GM18867 (cell line): Measurements from ENCODE around the gene MINDY3.
A peak's percentile ranks its signal among the peaks of the same experiment; 100 is the strongest.
"Not testable (repeated sequence)": the region's sequence is repeated elsewhere in the genome, so short reads cannot be mapped to it uniquely, and the experiment has no call there.

ENCODE experiments used
- ATAC-seq: cut with Tn5 transposase; IDR thresholded peaks from one replicate; pipeline ENCODE4 v1.9.1; 2021; ENCODE audit warnings: mild to moderate bottlenecking, moderate library complexity; ENCODE audit not compliant: unreplicated experiment

The MINDY3 gene

DNA sequence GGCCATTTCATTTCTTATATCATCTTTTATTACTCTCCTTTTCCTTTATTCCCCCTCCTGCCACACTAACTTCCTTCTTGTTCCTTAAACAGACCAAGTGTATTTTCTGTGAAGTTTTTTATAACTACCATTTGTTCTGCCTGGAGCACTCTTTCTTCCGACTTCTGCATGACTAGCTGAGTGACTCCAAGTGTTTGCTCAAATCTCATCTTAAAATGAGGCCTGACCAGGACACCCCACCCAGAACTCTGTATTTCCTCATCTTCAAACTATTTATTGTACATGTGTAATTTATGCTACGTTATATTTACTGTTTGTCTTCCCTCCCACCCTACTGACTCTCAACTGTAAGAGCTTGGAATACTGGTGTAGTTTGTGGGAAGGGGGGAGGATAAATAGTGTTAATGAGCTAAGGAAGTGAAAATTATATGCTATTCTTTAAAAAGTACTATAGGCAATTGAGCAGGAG, 3.2 kb downstream of the MINDY3 start:
- ATAC-seq = no peak

DNA sequence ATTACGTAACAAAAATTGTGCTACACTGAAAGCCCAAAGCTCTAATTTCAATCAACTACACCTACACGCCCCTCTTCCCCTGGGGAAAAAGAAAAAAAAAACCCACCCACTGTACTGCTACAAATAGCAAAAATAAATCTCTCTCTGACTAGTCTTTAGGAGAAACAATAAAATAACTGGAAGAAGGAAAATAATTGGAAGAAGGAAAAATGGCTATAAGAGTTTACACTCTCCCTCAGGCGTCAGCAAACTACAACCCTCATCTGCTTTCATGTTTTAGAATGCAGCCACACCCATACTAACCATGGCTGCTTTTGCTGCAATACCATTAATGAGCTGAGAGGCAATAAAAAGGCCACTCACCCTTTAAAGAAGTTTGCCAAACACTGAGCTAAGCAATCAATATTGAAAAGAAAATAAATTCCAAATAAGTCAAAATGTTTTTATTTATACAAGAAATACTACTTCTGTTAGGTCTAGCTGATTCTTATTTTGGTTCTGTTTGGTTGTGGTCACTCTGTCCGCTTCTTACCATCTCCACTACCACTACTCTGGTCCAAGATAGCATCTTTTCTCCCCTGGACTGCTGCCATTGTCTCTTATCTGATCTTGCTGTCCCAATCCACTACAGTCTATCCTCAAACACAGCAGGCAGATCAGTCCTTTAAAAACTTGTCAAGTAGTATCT, 3.8 kb downstream of the MINDY3 start:
- ATAC-seq = no peak

DNA sequence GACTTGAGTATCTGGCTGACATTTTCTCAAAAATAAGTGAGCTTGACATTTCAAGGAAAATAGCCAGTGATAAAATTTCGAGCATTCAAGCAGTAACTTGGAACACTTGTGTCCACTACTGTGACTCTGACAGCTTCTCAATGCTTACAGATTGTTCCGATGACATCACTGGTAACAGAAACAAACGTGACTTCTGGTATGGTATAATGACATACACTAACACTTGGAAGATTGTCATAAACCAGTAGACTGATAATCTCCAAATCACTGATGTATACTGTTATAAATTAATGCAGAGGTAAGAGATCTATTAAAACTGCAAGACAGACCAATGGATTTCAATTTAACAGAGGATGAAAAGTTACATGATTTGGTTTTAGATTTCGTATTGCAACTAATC, 6.5 kb downstream of the MINDY3 start:
- no peak for ATAC-seq

- no peak for ATAC-seq
Measured at GRCh38 chr10:15852111-15852557, 8.2 kb downstream of the MINDY3 start.

- ATAC-seq = not testable (repeated sequence)
Measured at GRCh38 chr10:15850337-15850978, 9.8 kb downstream of the MINDY3 start.

DNA sequence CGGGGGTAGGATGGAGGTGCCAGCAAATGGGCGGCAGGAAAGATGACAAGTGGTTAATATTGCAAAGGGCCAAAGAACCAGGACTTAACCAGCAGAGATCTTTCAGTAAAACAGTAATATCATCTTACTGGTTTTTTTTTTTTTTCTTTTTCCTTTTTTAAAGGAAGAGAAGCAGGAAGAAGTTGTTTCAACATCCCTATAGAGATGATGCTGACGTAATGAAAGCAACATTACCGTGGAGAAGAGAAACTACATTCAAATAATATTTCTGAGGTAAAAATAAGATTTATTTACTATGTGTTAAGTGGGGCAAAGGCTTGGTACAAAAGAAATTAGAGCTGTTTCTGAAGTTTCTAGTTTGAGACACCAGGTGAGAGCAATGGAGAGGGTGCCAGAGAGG, 11.0 kb downstream of the MINDY3 start:
- no peak for ATAC-seq

- ATAC-seq = no peak
Measured at GRCh38 chr10:15847481-15847880, 12.8 kb downstream of the MINDY3 start.

GRCh38 chr10:15844517-15844916, 15.8 kb downstream of the MINDY3 start:
- no peak for ATAC-seq

DNA sequence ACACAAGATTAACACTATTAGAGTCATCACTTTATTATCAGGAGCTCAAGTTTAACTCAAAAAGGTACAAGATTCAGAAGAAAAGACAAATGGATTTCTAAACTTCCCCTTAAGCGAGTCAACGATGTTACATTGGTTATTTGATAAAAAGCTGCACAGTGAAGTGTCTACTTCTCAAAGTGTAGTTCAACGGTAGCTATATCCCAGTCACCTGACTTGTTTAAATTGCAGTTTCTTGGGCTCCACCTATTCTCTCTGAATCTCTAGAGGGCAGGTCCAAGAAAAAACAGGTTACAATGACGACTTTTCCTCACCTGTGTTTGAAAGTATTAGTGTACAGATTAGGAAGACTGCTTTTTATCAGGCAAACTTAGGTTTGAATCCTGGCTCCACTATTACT, 16.6 kb downstream of the MINDY3 start:
- ATAC-seq = no peak

GRCh38 chr10:15842556-15843169, 17.6 kb downstream of the MINDY3 start:
- ATAC-seq = no peak

DNA sequence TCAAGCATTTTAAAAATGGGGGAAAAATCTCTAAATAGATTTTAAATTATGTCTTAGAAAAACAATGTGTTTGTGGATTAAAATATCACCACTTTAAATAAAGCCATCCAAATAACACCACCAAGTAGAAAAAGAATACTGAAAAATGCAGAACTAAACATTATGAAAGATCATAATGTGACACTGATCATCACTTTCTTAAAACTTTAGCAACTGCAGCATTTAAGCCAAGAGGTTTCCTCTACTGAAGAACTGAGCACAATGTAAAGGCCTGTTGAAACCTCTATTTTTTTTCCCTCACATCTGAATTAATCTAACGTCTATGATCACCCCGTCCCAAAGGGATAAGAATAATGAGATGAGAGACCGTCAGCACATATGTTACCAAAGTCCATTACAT, 18.6 kb downstream of the MINDY3 start:
- no peak for ATAC-seq

DNA sequence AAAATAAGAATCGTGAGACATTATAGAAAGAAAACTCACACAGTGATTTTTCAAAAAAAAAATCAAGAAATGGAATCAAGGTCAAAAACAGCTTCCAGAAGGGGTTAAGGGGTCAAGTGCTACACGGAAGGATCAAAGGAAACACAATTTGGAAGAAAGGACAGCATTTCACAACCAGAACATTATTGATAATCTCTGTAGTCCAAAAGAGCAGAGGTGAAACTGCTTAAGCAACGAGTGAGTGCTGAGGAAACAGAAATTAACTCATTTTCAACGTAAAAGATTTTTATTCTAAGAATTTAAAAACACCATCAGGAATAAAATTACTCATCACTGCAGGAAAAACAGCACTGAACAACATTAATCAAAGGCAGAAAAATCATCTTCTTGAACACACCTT, 23.5 kb downstream of the MINDY3 start:
- no peak for ATAC-seq

- no peak for ATAC-seq
Measured at GRCh38 chr10:15829495-15829894, 30.8 kb downstream of the MINDY3 start.

GRCh38 chr10:15824498-15824897, 35.8 kb downstream of the MINDY3 start:
- ATAC-seq = no peak

DNA sequence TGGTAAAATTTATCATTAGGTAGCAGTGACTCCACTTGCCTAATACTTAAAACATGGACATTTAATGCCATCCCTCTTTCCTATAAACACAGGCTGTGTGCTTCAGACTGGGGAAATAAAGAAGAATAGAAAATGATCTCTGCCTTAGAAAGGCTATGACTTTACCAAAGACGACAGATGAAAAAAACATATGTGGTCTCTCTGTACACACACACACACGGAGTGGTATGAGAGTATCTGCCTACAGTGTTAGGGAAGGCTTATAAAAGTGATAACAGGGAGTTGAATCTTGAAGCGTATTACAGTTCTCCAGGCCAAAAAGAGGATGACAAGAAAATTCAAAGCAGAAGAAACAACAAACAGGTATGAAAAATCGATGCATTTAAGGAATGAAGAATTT, 38.2 kb downstream of the MINDY3 start:
- ATAC-seq = no peak

- ATAC-seq = no peak
Measured at GRCh38 chr10:15821046-15821683, 39.1 kb downstream of the MINDY3 start.

DNA sequence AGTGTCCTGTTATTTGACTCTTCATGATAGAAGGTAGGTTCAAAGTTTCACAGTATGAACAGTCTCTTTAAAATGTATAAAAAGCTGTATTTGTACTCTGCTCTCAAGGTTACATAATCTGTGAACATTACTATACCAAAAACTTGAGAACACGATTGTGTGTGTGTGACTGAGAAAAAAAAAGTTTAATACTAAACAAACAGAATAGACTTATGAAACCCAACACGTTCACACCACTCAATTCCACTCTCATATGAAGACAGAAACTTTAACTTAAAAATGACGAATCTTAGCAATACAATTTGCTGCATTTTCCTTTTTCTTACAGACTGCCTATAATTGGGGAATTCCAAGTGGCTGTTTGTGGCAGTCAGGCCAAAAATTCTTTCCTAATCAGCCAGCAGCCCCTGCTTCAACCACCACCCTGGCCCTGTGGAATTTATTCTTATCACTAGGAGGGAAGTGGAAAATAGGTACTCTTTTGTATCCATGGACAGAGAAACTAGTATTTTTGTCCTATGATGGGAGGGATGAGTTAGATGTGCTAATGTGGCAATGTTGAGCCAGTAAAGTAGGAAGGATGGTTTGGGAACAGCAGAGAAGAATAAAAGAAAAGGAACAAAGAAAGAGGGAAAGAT, 42.8 kb downstream of the MINDY3 start:
- peak; percentile 61 for ATAC-seq

GRCh38 chr10:15815242-15815885, 44.9 kb downstream of the MINDY3 start:
- ATAC-seq = no peak

- ATAC-seq = no peak
Measured at GRCh38 chr10:15814565-15814964, 45.7 kb downstream of the MINDY3 start.

DNA sequence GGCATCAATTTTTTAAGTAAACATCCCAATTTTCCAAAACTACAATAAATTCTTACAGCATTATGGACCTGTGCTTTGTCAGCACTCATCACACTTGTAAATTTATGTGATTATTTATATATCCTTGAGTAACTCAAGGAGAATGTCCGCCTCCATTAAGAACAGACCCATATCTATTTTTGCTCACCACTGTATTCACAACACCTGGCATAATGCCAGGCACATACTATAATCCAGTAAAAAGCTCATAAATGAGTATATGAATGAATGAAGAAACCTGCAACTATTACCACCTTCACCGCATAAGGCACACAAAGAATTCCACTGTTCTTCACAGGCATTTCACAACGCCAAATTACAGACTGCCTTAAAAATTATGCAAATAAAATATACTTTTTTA, 46.9 kb downstream of the MINDY3 start:
- ATAC-seq = no peak

DNA sequence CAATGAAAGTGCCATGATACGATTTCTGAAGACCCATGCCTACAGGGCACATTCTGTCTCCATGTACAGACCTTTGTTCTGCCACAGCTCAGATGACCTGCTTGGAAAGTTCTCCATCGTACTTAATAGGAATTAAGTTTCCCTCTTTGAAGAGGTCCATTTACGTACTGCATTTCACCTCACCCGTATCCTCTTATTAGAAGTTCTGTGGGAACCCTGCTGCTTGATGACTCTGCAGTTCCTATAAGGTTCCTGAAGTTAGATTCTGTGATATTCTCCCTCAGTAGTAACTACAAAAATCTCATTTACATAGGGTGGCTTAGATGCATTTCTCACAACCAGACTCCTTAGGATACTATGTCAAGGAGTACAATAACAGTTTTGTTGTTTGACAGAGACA, 50.9 kb downstream of the MINDY3 start:
- no peak for ATAC-seq
